TTC549 (cell line): ENCODE measurements around the gene CTNNBL1.

ENCODE experiments used
- FAIRE-seq: peaks from 2 replicates; lab custom pipeline; 2012; peaks lifted over from hg19 to GRCh38; lab: Jason Lieb, UNC

The CTNNBL1 gene

DNA sequence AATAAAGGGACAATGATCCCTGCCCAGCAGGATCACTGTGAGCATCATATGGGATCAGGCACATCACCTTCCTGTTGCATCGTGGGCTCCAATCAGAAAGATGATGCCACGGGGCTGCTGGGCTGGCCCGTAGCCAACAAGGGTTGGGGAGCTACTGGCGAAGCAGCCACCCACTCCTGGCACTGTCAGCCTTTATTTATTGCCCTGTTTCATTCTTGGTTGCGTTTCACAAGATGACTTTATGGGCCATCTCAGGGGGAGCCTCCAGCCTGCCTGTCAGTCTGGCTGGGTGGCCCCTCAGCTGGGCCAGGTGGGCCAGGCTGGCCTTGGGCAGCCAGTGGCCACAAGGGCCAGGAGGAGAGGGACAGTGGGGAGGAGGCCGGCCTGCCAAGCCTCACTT lies 226.4 kb downstream of the CTNNBL1 start:
- FAIRE-seq = no peak

DNA sequence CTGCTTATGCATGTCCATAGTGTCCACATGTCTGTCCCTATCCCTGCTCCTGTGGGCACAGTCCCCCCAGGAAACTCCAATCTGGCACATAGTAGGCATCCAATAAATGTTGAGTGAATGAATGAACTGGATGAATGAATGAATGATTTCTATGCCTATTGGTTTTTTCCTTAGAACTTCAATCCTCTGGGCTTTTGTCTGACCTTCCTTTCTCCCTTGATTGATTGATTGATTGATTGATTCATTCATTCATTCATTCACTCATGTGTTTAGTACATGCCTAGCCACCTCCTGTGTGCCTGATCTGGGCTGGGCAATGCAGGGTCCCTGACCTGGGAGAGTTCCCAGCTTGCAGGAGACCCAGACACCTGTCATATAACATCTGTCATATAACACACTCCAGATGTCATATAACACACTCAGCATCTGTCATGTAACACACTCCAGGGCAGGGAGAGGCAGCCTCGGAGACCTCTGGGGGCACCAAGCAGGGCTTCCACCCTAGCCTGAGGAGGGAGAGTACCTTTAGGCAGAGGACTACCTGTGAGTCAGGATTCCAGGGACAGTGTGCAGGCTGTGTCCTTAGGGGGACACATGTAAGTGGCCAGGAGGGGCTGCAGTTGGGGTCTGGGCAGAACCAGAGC lies 227.0 kb downstream of the CTNNBL1 start:
- FAIRE-seq = no peak

- no peak for FAIRE-seq
These were observed 227.6 kb downstream of the CTNNBL1 start for GRCh38 chr20:37921341-37921929.
